PC-3 (cell line): ENCODE results near the gene EVPL. TPM values are rescaled to one million over a fixed set of nuclear protein-coding genes. Genes with fewer than 3 reads are reported as not detected.
"Not testable (repeated sequence)": the region's sequence is repeated elsewhere in the genome, so short reads cannot be mapped to it uniquely, and the experiment has no call there.

Source experiments
- ATAC-seq: fragments of 200-7000 bp; cut with Tn5 transposase; 2 replicates; pipeline ENCODE4 v1.9.1; 2020; ENCODE audit warnings: mild to moderate bottlenecking, moderate library complexity
- BruUV-seq: library from RNA; stranded (reverse); fragments of 400-500 nt; replicated peaks from 2 replicates; lab custom pipeline; 2021; lab: Mats Ljungman, UMichigan
- CTCF ChIA-PET: fragments of 300-600 bp; sonication (Branson Sonifier 250); formaldehyde crosslinking; loops from one replicate; lab custom pipeline; 2022; ENCODE audit warnings: antibody characterized with exemption; lab: Charles Lee
- POLR2A ChIA-PET: fragments of 300-600 bp; sonication (Branson Sonifier 250); formaldehyde crosslinking; loops from one replicate; lab custom pipeline; 2022; ENCODE audit warnings: antibody characterized with exemption; ENCODE audit not compliant: unreplicated experiment; lab: Charles Lee
- DNase-seq: peaks from one replicate; pipeline ENCODE4 v3.0.0-alpha.2; 2015
- H2AFZ ChIP-seq: fragments of 300-600 bp; sonication (generic); 2 replicates; pipeline ENCODE4 v1.6.0; 2016; ENCODE audit warnings: antibody characterized with exemption, low read length
- H3F3A ChIP-seq: fragments of 300-600 bp; sonication (generic); one replicate; pipeline ENCODE4 v1.6.0; 2017; ENCODE audit warnings: antibody characterized with exemption, low read length, control low read depth, mild to moderate bottlenecking; ENCODE audit not compliant: unreplicated experiment
- H3K27ac ChIP-seq: fragments of 300-600 bp; sonication (generic); 2 replicates; pipeline ENCODE4 v1.5.1; 2016; ENCODE audit warnings: mild to moderate bottlenecking, low read length
- H3K27me3 ChIP-seq: fragments of 300-600 bp; sonication (generic); 2 replicates; pipeline ENCODE4 v1.6.1; 2016; ENCODE audit warnings: low read length, mixed read lengths
- H3K36me3 ChIP-seq: fragments of 300-600 bp; sonication (generic); 2 replicates; pipeline ENCODE4 v1.6.1; 2016; ENCODE audit warnings: low read depth, mixed run types, low read length, mixed read lengths
- H3K4me1 ChIP-seq: fragments of 300-600 bp; sonication (generic); 2 replicates; pipeline ENCODE4 v1.5.1; 2016; ENCODE audit warnings: low read length; ENCODE audit not compliant: insufficient read depth
- H3K4me2 ChIP-seq: fragments of 300-600 bp; sonication (generic); 2 replicates; pipeline ENCODE4 v1.6.0; 2016; ENCODE audit warnings: low read length
- H3K4me3 ChIP-seq: fragments of 300-600 bp; sonication (generic); 2 replicates; pipeline ENCODE4 v1.5.1; 2016; ENCODE audit warnings: mild to moderate bottlenecking, low read length, mixed read lengths
- H3K79me2 ChIP-seq: fragments of 300-600 bp; sonication (generic); 2 replicates; pipeline ENCODE4 v1.6.1; 2017; ENCODE audit warnings: low read length, mixed read lengths
- H3K9ac ChIP-seq: fragments of 300-600 bp; sonication (generic); 2 replicates; pipeline ENCODE4 v1.6.0; 2016; ENCODE audit warnings: mild to moderate bottlenecking, low read length
- H3K9me2 ChIP-seq: fragments of 300-600 bp; sonication (generic); replicated peaks from 2 replicates; pipeline ENCODE4 v1.6.1; 2016; ENCODE audit warnings: mixed run types, low read length, mixed read lengths
- H3K9me3 ChIP-seq: fragments of 300-600 bp; sonication (generic); 2 replicates; pipeline ENCODE4 v1.6.1; 2016; ENCODE audit warnings: low read length, mixed read lengths
- H4K20me1 ChIP-seq: fragments of 300-600 bp; sonication (generic); 2 replicates; pipeline ENCODE4 v1.6.1; 2016; ENCODE audit warnings: low read length, mixed read lengths
- EZH2 ChIP-seq: fragments of 300-600 bp; sonication (generic); IDR thresholded peaks from one replicate; pipeline ENCODE4 v1.6.1; 2017; ENCODE audit warnings: antibody characterized with exemption, mild to moderate bottlenecking, low read length; ENCODE audit not compliant: unreplicated experiment
- EZH2phosphoT487 ChIP-seq: fragments of 300-600 bp; sonication (generic); IDR thresholded peaks from 2 replicates; pipeline ENCODE4 v1.6.1; 2018; ENCODE audit warnings: mild to moderate bottlenecking, antibody characterized with exemption, low read length, borderline replicate concordance
- intact Hi-C: fragments of 100-400 bp; cut with micrococcal nuclease; formaldehyde crosslinking; loops from 2 replicates; pipeline ENCODE4 v1.9.0; 2023
- total RNA-seq: library from RNA; depleted of rRNA; stranded (reverse); fragments of >200 nt; gene quantifications from 2 replicates; pipeline ENCODE4 v1.2.3, GENCODE V29; 2014
- TF ChIP-seq, protein P1 (sequence below): fragments of 300-600 bp; sonication (generic); conservative IDR thresholded peaks from 2 replicates; pipeline ENCODE4 v1.5.1; 2017; ENCODE audit warnings: antibody characterized with exemption, low read depth, mild to moderate bottlenecking, low read length

Gene EVPL
- total RNA-seq, 1 experiment from 2014 or later: 38.8 TPM

GRCh38 chr17:76048025-76048605, 21.0 kb upstream of the EVPL start:
- H3K27ac ChIP-seq: no peak overlapping the region
- CTCF ChIA-PET: interaction anchor here (0.6 kb wide), 1 partner anchor 1187 kb away, joined by 5 read pairs; no protein-coding TSS in a partner anchor
- H3K9me3 ChIP-seq: no peaks in the 10 kb centered on the region
- TF ChIP-seq EZH2phosphoT487 (no peak), EZH2 (no peak)
- TF ChIP-seq, protein P1, sequence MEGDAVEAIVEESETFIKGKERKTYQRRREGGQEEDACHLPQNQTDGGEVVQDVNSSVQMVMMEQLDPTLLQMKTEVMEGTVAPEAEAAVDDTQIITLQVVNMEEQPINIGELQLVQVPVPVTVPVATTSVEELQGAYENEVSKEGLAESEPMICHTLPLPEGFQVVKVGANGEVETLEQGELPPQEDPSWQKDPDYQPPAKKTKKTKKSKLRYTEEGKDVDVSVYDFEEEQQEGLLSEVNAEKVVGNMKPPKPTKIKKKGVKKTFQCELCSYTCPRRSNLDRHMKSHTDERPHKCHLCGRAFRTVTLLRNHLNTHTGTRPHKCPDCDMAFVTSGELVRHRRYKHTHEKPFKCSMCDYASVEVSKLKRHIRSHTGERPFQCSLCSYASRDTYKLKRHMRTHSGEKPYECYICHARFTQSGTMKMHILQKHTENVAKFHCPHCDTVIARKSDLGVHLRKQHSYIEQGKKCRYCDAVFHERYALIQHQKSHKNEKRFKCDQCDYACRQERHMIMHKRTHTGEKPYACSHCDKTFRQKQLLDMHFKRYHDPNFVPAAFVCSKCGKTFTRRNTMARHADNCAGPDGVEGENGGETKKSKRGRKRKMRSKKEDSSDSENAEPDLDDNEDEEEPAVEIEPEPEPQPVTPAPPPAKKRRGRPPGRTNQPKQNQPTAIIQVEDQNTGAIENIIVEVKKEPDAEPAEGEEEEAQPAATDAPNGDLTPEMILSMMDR: no peak
- no peak overlapping the region for H2AFZ ChIP-seq
- ATAC-seq (no peak), DNase-seq (no peak)
- H3F3A ChIP-seq: no peaks in the 10 kb centered on the region
- intact Hi-C loops: no loop called here
- BruUV-seq: no TSS peak
- H3K4me3 ChIP-seq: no peak overlapping the region
- POLR2A ChIA-PET: no interaction called here
- no peak overlapping the region for H3K9ac ChIP-seq
- no peaks in the 10 kb centered on the region for H4K20me1 ChIP-seq
- H3K79me2 ChIP-seq: peaks cover 12% of the 10 kb centered on the region; the same call in 1 of the 2 replicates
- peaks cover 19% of the 10 kb centered on the region for H3K4me1 ChIP-seq
- H3K36me3 ChIP-seq: peaks cover 77% of the 10 kb centered on the region
- H3K4me2 ChIP-seq: no peak overlapping the region
- H3K27me3 ChIP-seq: no peaks in the 10 kb centered on the region
- no peaks in the 10 kb centered on the region for H3K9me2 ChIP-seq

DNA sequence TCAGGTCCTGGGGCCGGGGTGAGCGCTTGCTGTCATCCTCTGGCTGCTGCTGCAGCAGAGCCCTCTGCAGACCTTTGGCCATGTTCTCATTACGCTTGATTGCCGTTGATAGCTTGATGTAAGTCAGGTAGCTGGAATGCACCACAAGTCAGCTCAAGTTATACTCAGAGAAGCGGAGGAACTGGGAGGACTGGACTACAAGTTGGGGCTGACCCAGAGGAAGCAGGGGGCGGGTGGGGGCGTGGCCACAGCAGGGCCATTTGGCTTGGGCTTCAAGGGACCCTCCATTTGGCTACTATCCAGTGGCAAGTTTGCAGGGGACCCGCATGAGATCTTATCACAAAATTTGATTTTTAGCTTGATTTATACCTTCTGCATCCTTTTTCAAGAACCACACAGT, 19.0 kb upstream of the EVPL start:
- Histone ChIP-seq H3K9me3 (no peaks in the 10 kb centered on the region), H3K4me1 (peaks cover 6% of the 10 kb centered on the region), H3K79me2 (0 out of 2 replicates have a peak, but pooled peaks cover 4% of the 10 kb centered on the region), H3K9ac (no peak overlapping the region), H3K27ac (no peak overlapping the region), H3F3A (no peaks in the 10 kb centered on the region), H3K36me3 (peaks cover 87% of the 10 kb centered on the region), H2AFZ (no peak overlapping the region), H3K9me2 (no peaks in the 10 kb centered on the region), H3K4me2 (no peak overlapping the region), H3K4me3 (no peak overlapping the region), H4K20me1 (no peaks in the 10 kb centered on the region), H3K27me3 (no peaks in the 10 kb centered on the region)
- ATAC-seq: no peak
- TF ChIP-seq, protein P1: no peak
- TF ChIP-seq EZH2phosphoT487 (no peak), EZH2 (no peak)
- no peak for DNase-seq
- BruUV-seq: no TSS peak
- ChIA-PET POLR2A (no interaction called here), CTCF (no interaction called here)
- intact Hi-C loops: no loop called here

DNA sequence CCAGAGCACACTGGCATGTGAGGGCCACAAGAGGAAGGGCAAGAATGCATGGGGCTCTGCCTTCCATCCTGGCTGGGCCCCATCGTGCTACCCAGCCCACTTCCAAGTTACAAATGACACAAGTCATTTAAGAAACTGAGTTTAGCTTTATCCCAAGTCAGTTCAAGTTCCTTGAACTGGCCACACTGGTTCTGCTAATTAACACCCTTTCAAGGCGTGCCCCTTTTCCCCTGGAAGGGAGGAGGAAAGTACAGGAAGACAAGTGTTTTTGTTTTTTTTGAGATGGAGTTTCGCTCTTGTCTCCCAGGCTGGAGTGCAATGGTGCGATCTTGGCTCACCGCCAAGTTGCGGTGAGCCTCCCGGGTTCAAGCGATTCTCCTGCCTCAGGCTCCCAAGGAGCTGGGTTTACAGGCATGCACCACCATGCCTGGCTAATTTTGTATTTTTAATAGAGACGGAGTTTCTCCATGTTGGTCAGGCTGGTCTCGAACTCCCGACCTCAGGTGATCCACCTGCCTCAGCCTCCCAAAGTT, 17.4 kb upstream of the EVPL start:
- H3K9me3 ChIP-seq, H3K79me2 ChIP-seq, DNase-seq, ATAC-seq, BruUV-seq, H3K27ac ChIP-seq, H3K4me1 ChIP-seq, H2AFZ ChIP-seq, POLR2A ChIA-PET, CTCF ChIA-PET, intact Hi-C loops, H3K9ac ChIP-seq, H3K27me3 ChIP-seq, H3K4me3 ChIP-seq, H3K9me2 ChIP-seq, H4K20me1 ChIP-seq, H3K4me2 ChIP-seq, H3F3A ChIP-seq: not testable (repeated sequence)
- H3K36me3 ChIP-seq: peaks cover 87% of the 10 kb centered on the region

DNA sequence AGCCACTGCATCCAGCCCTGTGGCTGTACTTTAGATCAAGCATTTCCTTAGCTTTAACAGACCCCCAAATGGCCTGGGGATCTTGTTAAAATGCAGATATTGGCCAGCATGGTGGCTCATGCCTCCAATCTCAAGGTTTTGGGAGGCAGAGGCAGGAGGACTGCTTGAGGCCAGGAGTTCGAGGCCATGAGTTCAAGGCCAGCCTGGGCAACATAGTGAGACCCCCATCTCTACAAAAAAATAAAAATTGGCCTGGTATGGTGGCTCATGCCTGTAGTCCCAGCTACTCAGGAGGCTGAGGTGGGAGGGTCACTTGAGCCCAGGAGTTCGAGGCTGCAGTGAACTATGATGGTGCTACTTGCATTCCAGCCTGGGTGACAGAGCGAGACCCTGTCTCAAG, 15.8 kb upstream of the EVPL start:
- H3K79me2 ChIP-seq, H4K20me1 ChIP-seq, H3K4me2 ChIP-seq, H3K4me1 ChIP-seq, H3F3A ChIP-seq, H3K9me2 ChIP-seq, H3K9me3 ChIP-seq, POLR2A ChIA-PET, H3K9ac ChIP-seq, H3K4me3 ChIP-seq, BruUV-seq, H3K27me3 ChIP-seq, H2AFZ ChIP-seq, intact Hi-C loops, CTCF ChIA-PET, DNase-seq, ATAC-seq, H3K27ac ChIP-seq: not testable (repeated sequence)
- peaks cover 84% of the 10 kb centered on the region for H3K36me3 ChIP-seq
